ENCODE data around the gene SNHG17. TPM values are rescaled to one million over a fixed set of nuclear protein-coding genes. Genes with fewer than 3 reads are reported as not detected.

The SNHG17 gene
- total and polyA plus RNA-seq, 8 donors = 12.8 to 38.7 (median 17.0) TPM

GRCh38 chr20:38377039-38377685 lies 58.0 kb downstream of the SNHG17 start:
- ATAC-seq (no peak), DNase-seq (no peak), FAIRE-seq (no peak)
- 59 to 67% methylated on average over 11 of the region's 11 CpGs for WGBS, 2 donors
- no peak for TF ChIP-seq CTCF (IDR thresholded peaks at IDR 0.05)
- H3K27ac ChIP-seq = no peak overlapping the region
- no peaks in the 10 kb centered on the region for H3K9me3 ChIP-seq
- H3K4me3 ChIP-seq = no peak overlapping the region
- intact Hi-C loops (cut with DNase I) = no loop called here
- no peaks in the 10 kb centered on the region for H3K27me3 ChIP-seq
- H3K36me3 ChIP-seq = no peaks in the 10 kb centered on the region
- no peaks in the 10 kb centered on the region for H3K4me1 ChIP-seq

GRCh38 chr20:38373898-38374297 lies 61.2 kb downstream of the SNHG17 start:
- Histone ChIP-seq H3K9me3 (no peaks in the 10 kb centered on the region), H3K4me1 (no peaks in the 10 kb centered on the region), H3K27me3 (no peaks in the 10 kb centered on the region), H3K4me3 (no peak overlapping the region), H3K36me3 (no peaks in the 10 kb centered on the region), H3K27ac (no peak overlapping the region)
- no peak for FAIRE-seq
- intact Hi-C loops (cut with DNase I) = no loop called here
- 57 to 64% methylated on average over 5 of the region's 5 CpGs for WGBS, 2 donors
- no peak for ATAC-seq
- no peak for TF ChIP-seq CTCF (IDR thresholded peaks at IDR 0.05)
- DNase-seq = no peak

- Histone ChIP-seq H3K4me3 (no peak overlapping the region), H3K4me1 (no peaks in the 10 kb centered on the region), H3K27me3 (no peaks in the 10 kb centered on the region), H3K9me3 (no peaks in the 10 kb centered on the region), H3K36me3 (no peaks in the 10 kb centered on the region), H3K27ac (no peak overlapping the region)
- DNase-seq (no peak), FAIRE-seq (no peak), ATAC-seq (no peak)
- no peak for TF ChIP-seq CTCF (IDR thresholded peaks at IDR 0.05)
- WGBS, 2 donors = 35 to 41% methylated on average over 7 of the region's 7 CpGs
- intact Hi-C loops (cut with DNase I) = no loop called here
Observed at GRCh38 chr20:38373231-38373867, 61.8 kb downstream of the SNHG17 start.

- Histone ChIP-seq H3K27ac (no peak overlapping the region), H3K9me3 (no peaks in the 10 kb centered on the region)
- no peak for ATAC-seq
Observed at GRCh38 chr20:38372806-38373205, 62.3 kb downstream of the SNHG17 start.

More at GRCh38 chr20:38372806-38373205, 62.3 kb downstream of the SNHG17 start:
- no peak overlapping the region for H3K4me3 ChIP-seq
- 53 to 62% methylated on average over 5 of the region's 5 CpGs for WGBS, 2 donors
- DNase-seq = no peak
- intact Hi-C loops (cut with DNase I) = no loop called here
- H3K36me3 ChIP-seq = no peaks in the 10 kb centered on the region
- no peak for TF ChIP-seq CTCF (IDR thresholded peaks at IDR 0.05)
- H3K27me3 ChIP-seq = no peaks in the 10 kb centered on the region
- no peak for FAIRE-seq
- H3K4me1 ChIP-seq = no peaks in the 10 kb centered on the region

Other genes with a start within 250 kb of the SNHG17 start
- 1 to 10 TPM in 2 of 6 donors, under 1 TPM in 4; 0.24 to 2.5 (median 0.55) TPM for gene KIAA1755, start 174.6 kb downstream of the SNHG17 start, total RNA-seq
- 1 to 10 TPM; 1.4 to 1.7 TPM for gene KIAA1755, start 174.6 kb downstream of the SNHG17 start, polyA plus RNA-seq
- under 1 TPM in 1 of 6 donors, not detected in 5; 0.66 TPM for gene BPI, start 131.2 kb downstream of the SNHG17 start, total RNA-seq
- not detected for gene BPI, start 131.2 kb downstream of the SNHG17 start, polyA plus RNA-seq
- gene LBP, start 88.8 kb downstream of the SNHG17 start, total RNA-seq = 1 to 10 TPM in 2 of 6 donors, under 1 TPM in 2, not detected in 2; 0.16 to 1.9 (median 0.68) TPM
- under 1 TPM in 1 of 2 donors, not detected in 1; 0.30 TPM for gene LBP, start 88.8 kb downstream of the SNHG17 start, polyA plus RNA-seq
- gene RALGAPB, start 37.5 kb upstream of the SNHG17 start, total RNA-seq = 10 to 100 TPM; 10.6 to 19.0 (median 11.3) TPM
- gene RALGAPB, start 37.5 kb upstream of the SNHG17 start, polyA plus RNA-seq = 10 to 100 TPM in 1 of 2 donors, 1 to 10 TPM in 1; 6.5 to 11.8 TPM
- gene ADIG, start 145.9 kb upstream of the SNHG17 start, total RNA-seq = not detected
- gene ADIG, start 145.9 kb upstream of the SNHG17 start, polyA plus RNA-seq = not detected
- under 1 TPM in 2 of 6 donors, not detected in 4; 0.08 to 0.23 TPM for gene ARHGAP40, start 166.5 kb upstream of the SNHG17 start, total RNA-seq
- under 1 TPM in 1 of 2 donors, not detected in 1; 0.23 TPM for gene ARHGAP40, start 166.5 kb upstream of the SNHG17 start, polyA plus RNA-seq

Measured in pancreas (tissue), 10 donors.